Measurements from ENCODE around the gene EIF2S2.
A peak's percentile ranks its signal among the peaks of the same experiment; 100 is the strongest.

EIF2S2 gene

GRCh38 chr20:34111702-34112599 lies at the start of gene EIF2S2 (continued):
- TF ChIP-seq ZNF138 (tag by site-specific recombination; IDR thresholded peaks at IDR 0.05; ENCODE audit: borderline replicate concordance) (no peak), ZNF324 (tag by site-specific recombination; IDR thresholded peaks at IDR 0.05) (peak; percentile 86), ZNF626 (tag by site-specific recombination; IDR thresholded peaks at IDR 0.05) (no peak), ZBTB8A (tag by site-specific recombination; IDR thresholded peaks at IDR 0.05) (peak; percentile 54), KLF16 (tag by site-specific recombination; IDR thresholded peaks at IDR 0.05) (peak; percentile 34; the same call in 1 of the 2 replicates), ZNF239 (tag by site-specific recombination; IDR thresholded peaks at IDR 0.05) (0 out of 2 replicates have a peak, but pooled peaks have one; percentile 35), ZNF621 (tag by site-specific recombination; IDR thresholded peaks at IDR 0.05) (no peak), MZF1 (tag by site-specific recombination; IDR thresholded peaks at IDR 0.05; ENCODE audit: borderline replicate concordance) (no peak), ZNF311 (tag by site-specific recombination; IDR thresholded peaks at IDR 0.05; ENCODE audit: borderline replicate concordance) (no peak), KLF9 (tag by site-specific recombination; IDR thresholded peaks at IDR 0.05; ENCODE audit: low read depth) (peak; percentile 84), GLIS2 (tag by site-specific recombination; IDR thresholded peaks at IDR 0.05) (peak; percentile 34; the same call in 1 of the 2 replicates), OSR2 (tag by site-specific recombination; IDR thresholded peaks at IDR 0.05) (no peak), ZNF660 (tag by site-specific recombination; IDR thresholded peaks at IDR 0.05) (peak; percentile 56; the same call in 1 of the 2 replicates), ZSCAN5A (tag by site-specific recombination; IDR thresholded peaks at IDR 0.05) (peak; percentile 93), ZNF114 (tag by site-specific recombination; IDR thresholded peaks at IDR 0.05) (no peak), ZIC2 (tag by site-specific recombination; IDR thresholded peaks at IDR 0.05) (peak; percentile 29; the same call in 1 of the 2 replicates), ZNF133 (tag by site-specific recombination; IDR thresholded peaks at IDR 0.05) (no peak), ZNF501 (tag by site-specific recombination; IDR thresholded peaks at IDR 0.05) (peak; percentile 65; the same call in 1 of the 2 replicates), ZNF214 (tag by site-specific recombination; IDR thresholded peaks at IDR 0.05; ENCODE audit: borderline replicate concordance) (no peak), ZBTB7A (tag by site-specific recombination; IDR thresholded peaks at IDR 0.05; ENCODE audit: low read depth) (0 out of 2 replicates have a peak, but pooled peaks have one; percentile 26), ZNF26 (tag by site-specific recombination; IDR thresholded peaks at IDR 0.05) (no peak), INSM2 (tag by site-specific recombination; IDR thresholded peaks at IDR 0.05) (peak; percentile 53; the same call in 1 of the 2 replicates), ZNF121 (tag by site-specific recombination; IDR thresholded peaks at IDR 0.05) (no peak), ZNF248 (tag by site-specific recombination; IDR thresholded peaks at IDR 0.05) (no peak), ZNF747 (tag by site-specific recombination; IDR thresholded peaks at IDR 0.05) (no peak), ZBTB11 (tag by site-specific recombination; conservative IDR thresholded peaks at IDR 0.05; ENCODE audit: low read depth) (peak; percentile 93), ZNF132 (tag by site-specific recombination; IDR thresholded peaks at IDR 0.05; ENCODE audit: borderline replicate concordance) (no peak), ZNF580 (tag by site-specific recombination; IDR thresholded peaks at IDR 0.05) (0 out of 2 replicates have a peak, but pooled peaks have one; percentile 18)
- TF ChIP-seq, protein P1, sequence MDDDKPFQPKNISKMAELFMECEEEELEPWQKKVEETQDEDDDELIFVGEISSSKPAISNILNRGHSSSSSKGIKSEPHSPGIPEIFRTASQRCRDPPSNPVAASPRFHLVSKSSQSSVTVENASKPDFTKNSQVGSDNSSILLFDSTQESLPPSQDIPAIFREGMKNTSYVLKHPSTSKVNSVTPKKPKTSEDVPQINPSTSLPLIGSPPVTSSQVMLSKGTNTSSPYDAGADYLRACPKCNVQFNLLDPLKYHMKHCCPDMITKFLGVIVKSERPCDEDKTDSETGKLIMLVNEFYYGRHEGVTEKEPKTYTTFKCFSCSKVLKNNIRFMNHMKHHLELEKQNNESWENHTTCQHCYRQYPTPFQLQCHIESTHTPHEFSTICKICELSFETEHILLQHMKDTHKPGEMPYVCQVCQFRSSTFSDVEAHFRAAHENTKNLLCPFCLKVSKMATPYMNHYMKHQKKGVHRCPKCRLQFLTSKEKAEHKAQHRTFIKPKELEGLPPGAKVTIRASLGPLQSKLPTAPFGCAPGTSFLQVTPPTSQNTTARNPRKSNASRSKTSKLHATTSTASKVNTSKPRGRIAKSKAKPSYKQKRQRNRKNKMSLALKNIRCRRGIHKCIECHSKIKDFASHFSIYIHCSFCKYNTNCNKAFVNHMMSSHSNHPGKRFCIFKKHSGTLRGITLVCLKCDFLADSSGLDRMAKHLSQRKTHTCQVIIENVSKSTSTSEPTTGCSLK (tag by site-specific recombination; IDR thresholded peaks at IDR 0.05), result no peak

All from HEK293 (cell line).